Stimulated activated naive CD8-positive, alpha-beta T cell treated with anti-CD3 and anti-CD28 coated beads, Interleukin-15, Interleukin-2, amounts not matched to agents 100 U/mL and 50 U/mL, for 24 hours (primary cell): Measurements from ENCODE around the gene TINCR.

Experiments
- ATAC-seq: fragments of 150-1000 bp; cut with Tn5 transposase; one replicate; pipeline ENCODE4 v1.10.0; 2021
- DNase-seq: peaks from one replicate; pipeline ENCODE4 v3.0.0; 2021

TINCR gene

GRCh38 chr19:5588906-5589676, 21.3 kb upstream of the TINCR start:
- no peak for DNase-seq
- no peak for ATAC-seq

GRCh38 chr19:5588441-5588840, 20.7 kb upstream of the TINCR start:
- DNase-seq = no peak
- no peak for ATAC-seq

- ATAC-seq (no peak), DNase-seq (no peak)
These were observed 19.9 kb upstream of the TINCR start for GRCh38 chr19:5587661-5588060.

- no peak for ATAC-seq
These were observed 19.3 kb upstream of the TINCR start for GRCh38 chr19:5587071-5587455.

GRCh38 chr19:5586300-5587070, 18.7 kb upstream of the TINCR start:
- peak; percentile 10 for DNase-seq
- ATAC-seq = no peak

More at GRCh38 chr19:5587071-5587455, 19.3 kb upstream of the TINCR start:
- no peak for DNase-seq

GRCh38 chr19:5585461-5586299, 17.9 kb upstream of the TINCR start:
- ATAC-seq (peak; percentile 52), DNase-seq (peak; percentile 64)

- no peak for ATAC-seq
- no peak for DNase-seq
These were observed 12.4 kb upstream of the TINCR start for GRCh38 chr19:5580161-5580571.

GRCh38 chr19:5579697-5580096, 11.9 kb upstream of the TINCR start:
- no peak for ATAC-seq
- DNase-seq = no peak

GRCh38 chr19:5579286-5579685, 11.5 kb upstream of the TINCR start:
- no peak for DNase-seq
- ATAC-seq = no peak

- peak; percentile 88 for ATAC-seq
- DNase-seq = peak; percentile 80
These were observed 10.5 kb upstream of the TINCR start for GRCh38 chr19:5578097-5578846.

GRCh38 chr19:5575590-5575989, 7.8 kb upstream of the TINCR start:
- no peak for DNase-seq
- ATAC-seq = no peak

- ATAC-seq = no peak
- no peak for DNase-seq
These were observed 5.0 kb upstream of the TINCR start for GRCh38 chr19:5572556-5573286.

- no peak for ATAC-seq
These were observed 4.0 kb upstream of the TINCR start for GRCh38 chr19:5571777-5572176.

GRCh38 chr19:5567970-5568407, 236 bp upstream of the TINCR start:
- DNase-seq (no peak), ATAC-seq (no peak)

More at GRCh38 chr19:5571777-5572176, 4.0 kb upstream of the TINCR start:
- DNase-seq = no peak

GRCh38 chr19:5564930-5565329, 2.8 kb downstream of the TINCR start:
- DNase-seq (no peak), ATAC-seq (no peak)

- ATAC-seq = no peak
These were observed 3.7 kb downstream of the TINCR start for GRCh38 chr19:5563935-5564612.

GRCh38 chr19:5563008-5563431, 4.7 kb downstream of the TINCR start:
- no peak for DNase-seq
- no peak for ATAC-seq

More at GRCh38 chr19:5563935-5564612, 3.7 kb downstream of the TINCR start:
- no peak for DNase-seq

- ATAC-seq = no peak
- DNase-seq = no peak
These were observed 5.5 kb downstream of the TINCR start for GRCh38 chr19:5562280-5562679.

- no peak for ATAC-seq
- DNase-seq = no peak
These were observed 6.2 kb downstream of the TINCR start for GRCh38 chr19:5561559-5561958.

- DNase-seq (no peak), ATAC-seq (no peak)
These were observed 7.6 kb downstream of the TINCR start for GRCh38 chr19:5560156-5560555.

GRCh38 chr19:5559804-5560133, 8.0 kb downstream of the TINCR start:
- DNase-seq (no peak), ATAC-seq (no peak)
